WTC11 (cell line): ENCODE results near the gene SRPRA. TPM values are rescaled to one million over a fixed set of nuclear protein-coding genes. Genes with fewer than 3 reads are reported as not detected.

ENCODE experiments used
- ATAC-seq: fragments of 200-7000 bp; cut with Tn5 transposase; 2 replicates; pipeline ENCODE4 v1.10.0; 2021; ENCODE audit warnings: mild to moderate bottlenecking, moderate library complexity
- CTCF ChIA-PET: fragments of 300-600 bp; sonication (Branson Sonifier 250); formaldehyde crosslinking; loops from one replicate; lab custom pipeline; 2021; ENCODE audit warnings: antibody characterized with exemption; lab: Charles Lee
- POLR2A ChIA-PET: fragments of 350-600 bp; sonication (Branson Sonifier 250); formaldehyde crosslinking; loops from one replicate; lab custom pipeline; 2021; ENCODE audit warnings: antibody characterized with exemption; lab: Charles Lee
- DNase-seq: peaks from one replicate; pipeline ENCODE4 v3.0.0; 2021; ENCODE audit warnings: low spot score
- H3K27ac Mint-ChIP-seq: 2 replicates; pipeline ENCODE4 v1.8.0; 2021; ENCODE audit warnings: mixed read lengths
- H3K27me3 Mint-ChIP-seq: 2 replicates; pipeline ENCODE4 v1.8.0; 2021; ENCODE audit warnings: low read depth, mild to moderate bottlenecking, moderate library complexity, mixed read lengths
- H3K36me3 Mint-ChIP-seq: 2 replicates; pipeline ENCODE4 v1.8.0; 2021; ENCODE audit warnings: mixed read lengths
- H3K4me1 Mint-ChIP-seq: 2 replicates; pipeline ENCODE4 v1.8.0; 2022; ENCODE audit warnings: mixed read lengths
- H3K4me3 Mint-ChIP-seq: 2 replicates; pipeline ENCODE4 v1.8.0; 2021; ENCODE audit warnings: mild to moderate bottlenecking, moderate library complexity, mixed read lengths
- H3K9me3 Mint-ChIP-seq: 2 replicates; pipeline ENCODE4 v1.8.0; 2021; ENCODE audit warnings: mixed read lengths
- ATF1 ChIP-seq: sonication (generic); formaldehyde crosslinking; IDR thresholded peaks from 2 replicates; pipeline ENCODE4 v1.8.1; 2023; ENCODE audit warnings: mild to moderate bottlenecking, moderate library complexity, missing genetic modification reagents
- ATF6 ChIP-seq: sonication (generic); formaldehyde crosslinking; IDR thresholded peaks from 2 replicates; pipeline ENCODE4 v1.8.1; 2023; ENCODE audit warnings: mild to moderate bottlenecking, missing genetic modification reagents
- CBFB ChIP-seq: sonication (generic); formaldehyde crosslinking; IDR thresholded peaks from 2 replicates; pipeline ENCODE4 v1.8.1; 2022; ENCODE audit warnings: mild to moderate bottlenecking, low read depth, missing genetic modification reagents
- FOXJ3 ChIP-seq: sonication (generic); formaldehyde crosslinking; IDR thresholded peaks from 2 replicates; pipeline ENCODE4 v1.9.0; 2021; ENCODE audit warnings: missing genetic modification reagents, mild to moderate bottlenecking, borderline replicate concordance
- FOXP1 ChIP-seq: sonication (generic); formaldehyde crosslinking; IDR thresholded peaks from 2 replicates; pipeline ENCODE4 v1.8.0; 2022; ENCODE audit warnings: missing genetic modification reagents, mild to moderate bottlenecking, moderate library complexity, borderline replicate concordance
- HMGXB4 ChIP-seq: sonication (generic); formaldehyde crosslinking; IDR thresholded peaks from 2 replicates; pipeline ENCODE4 v1.8.1; 2023; ENCODE audit warnings: mild to moderate bottlenecking, moderate library complexity, missing genetic modification reagents
- MAX ChIP-seq: sonication (generic); formaldehyde crosslinking; IDR thresholded peaks from 2 replicates; pipeline ENCODE4 v1.8.0; 2022; ENCODE audit warnings: mild to moderate bottlenecking, missing genetic modification reagents
- NFYB ChIP-seq: sonication (generic); formaldehyde crosslinking; conservative IDR thresholded peaks from 2 replicates; pipeline ENCODE4 v1.8.0; 2022; ENCODE audit warnings: low read depth, missing genetic modification reagents
- NR3C1 ChIP-seq: sonication (generic); formaldehyde crosslinking; conservative IDR thresholded peaks from 2 replicates; pipeline ENCODE4 v1.8.1; 2023; ENCODE audit warnings: low read depth, mild to moderate bottlenecking, missing genetic modification reagents
- OVOL2 ChIP-seq: fragments of 250-450 bp; sonication (Bioruptor Pico); IDR thresholded peaks from 2 replicates; pipeline ENCODE4 v1.9.0; 2021; ENCODE audit warnings: mild to moderate bottlenecking, borderline replicate concordance
- RORB ChIP-seq: fragments of 250-450 bp; sonication (Bioruptor Pico); IDR thresholded peaks from 2 replicates; pipeline ENCODE4 v1.9.0; 2021; ENCODE audit warnings: mild to moderate bottlenecking
- ZMAT4 ChIP-seq: fragments of 250-450 bp; sonication (Bioruptor Pico); IDR thresholded peaks from 2 replicates; pipeline ENCODE4 v1.9.0; 2021; ENCODE audit warnings: mild to moderate bottlenecking
- ZNF396 ChIP-seq: fragments of 250-450 bp; sonication (Bioruptor Pico); IDR thresholded peaks from 2 replicates; pipeline ENCODE4 v1.8.0; 2021; ENCODE audit warnings: mild to moderate bottlenecking, moderate library complexity, borderline replicate concordance
- ZNF416 ChIP-seq: fragments of 250-450 bp; sonication (Bioruptor Pico); IDR thresholded peaks from 2 replicates; pipeline ENCODE4 v1.9.0; 2021; ENCODE audit warnings: mild to moderate bottlenecking, inconsistent platforms
- ZNF532 ChIP-seq: fragments of 250-450 bp; sonication (Bioruptor Pico); IDR thresholded peaks from 2 replicates; pipeline ENCODE4 v1.9.0; 2021; ENCODE audit warnings: mild to moderate bottlenecking, borderline replicate concordance
- total RNA-seq: library from RNA; stranded (reverse); gene quantifications from 3 replicates; pipeline ENCODE4 v1.2.3, GENCODE V29; 2021

SRPRA gene
- total RNA-seq, 1 experiment from 2014 or later: 64.7 TPM

- H3K4me1 Mint-ChIP-seq: no peaks in the 10 kb centered on the region
- TF ChIP-seq ZNF532 (CRISPR knock-in tag): no peak
- no peak for TF ChIP-seq OVOL2 (CRISPR knock-in tag)
- no peak for TF ChIP-seq FOXJ3
- no peak for TF ChIP-seq ATF6 (CRISPR knock-in tag)
- TF ChIP-seq ZNF416 (CRISPR knock-in tag): no peak
- no peak for TF ChIP-seq NFYB (CRISPR knock-in tag)
- no peak for TF ChIP-seq RORB
- TF ChIP-seq ZMAT4 (CRISPR knock-in tag): no peak
- no peak for TF ChIP-seq MAX (CRISPR knock-in tag)
- TF ChIP-seq, all 79 proteins: peak for 0
- ATAC-seq (no peak), DNase-seq (no peak)
- CTCF ChIA-PET: no interaction called here
- Mint-ChIP-seq H3K9me3 (peaks cover 3% of the 10 kb centered on the region; the same call in 1 of the 2 replicates), H3K36me3 (peaks cover 2% of the 10 kb centered on the region; the same call in 1 of the 2 replicates), H3K27me3 (no peaks in the 10 kb centered on the region), H3K4me3 (no peak overlapping the region), H3K27ac (no peak overlapping the region)
- POLR2A ChIA-PET: no interaction called here
Observed at GRCh38 chr11:126219547-126219946, 49.1 kb downstream of the SRPRA start.

GRCh38 chr11:126217491-126217890, 51.2 kb downstream of the SRPRA start:
- no peak for ATAC-seq
- TF ChIP-seq ATF1: no peak
- TF ChIP-seq NR3C1 (CRISPR knock-in tag): no peak
- no peak for TF ChIP-seq OVOL2 (CRISPR knock-in tag)
- TF ChIP-seq CBFB (CRISPR knock-in tag): no peak
- no peak for TF ChIP-seq HMGXB4 (CRISPR knock-in tag)
- no peak for TF ChIP-seq FOXP1 (CRISPR knock-in tag)
- no peak for TF ChIP-seq ZNF396
- no peaks in the 10 kb centered on the region for H3K9me3 Mint-ChIP-seq

More at GRCh38 chr11:126217491-126217890, 51.2 kb downstream of the SRPRA start:
- H3K4me3 Mint-ChIP-seq: no peak overlapping the region
- POLR2A ChIA-PET: no interaction called here
- no peak for DNase-seq
- H3K4me1 Mint-ChIP-seq: peaks cover 8% of the 10 kb centered on the region
- no peaks in the 10 kb centered on the region for H3K27me3 Mint-ChIP-seq
- peak overlapping the region; percentile 5; the same call in 1 of the 2 replicates for H3K27ac Mint-ChIP-seq
- peaks cover 2% of the 10 kb centered on the region; the same call in 1 of the 2 replicates for H3K36me3 Mint-ChIP-seq
- CTCF ChIA-PET: no interaction called here
